Glutamatergic neuron (in vitro differentiated cells): ENCODE data around the gene SIK3. TPM values are rescaled to one million over a fixed set of nuclear protein-coding genes. Genes with fewer than 3 reads are reported as not detected.

Experiments used
- DNase-seq: peaks from one replicate; pipeline ENCODE4 v3.0.0; 2022
- H3K27ac Mint-ChIP-seq: one replicate; pipeline ENCODE4 v1.8.0; 2020; ENCODE audit warnings: mild to moderate bottlenecking, mixed read lengths, inconsistent platforms; ENCODE audit not compliant: unreplicated experiment
- H3K27me3 Mint-ChIP-seq: one replicate; pipeline ENCODE4 v1.8.0; 2020; ENCODE audit warnings: mild to moderate bottlenecking, moderate library complexity, mixed read lengths, inconsistent platforms; ENCODE audit not compliant: unreplicated experiment
- H3K36me3 Mint-ChIP-seq: one replicate; pipeline ENCODE4 v1.8.0; 2020; ENCODE audit warnings: mild to moderate bottlenecking, mixed read lengths, inconsistent platforms; ENCODE audit not compliant: unreplicated experiment
- H3K4me1 Mint-ChIP-seq: one replicate; pipeline ENCODE4 v1.8.0; 2020; ENCODE audit warnings: mild to moderate bottlenecking, low read depth, mixed read lengths, inconsistent platforms; ENCODE audit not compliant: unreplicated experiment
- H3K4me3 Mint-ChIP-seq: one replicate; pipeline ENCODE4 v1.8.0; 2020; ENCODE audit warnings: mild to moderate bottlenecking, mixed read lengths, inconsistent platforms; ENCODE audit not compliant: unreplicated experiment
- H3K9me3 Mint-ChIP-seq: one replicate; pipeline ENCODE4 v1.8.0; 2020; ENCODE audit warnings: mild to moderate bottlenecking, moderate library complexity, mixed read lengths, inconsistent platforms; ENCODE audit not compliant: unreplicated experiment
- total RNA-seq: library from RNA; stranded (reverse); fragmentation: NEBNext Ultra II Directional; extraction: Animal tissue kit (Norgen Biotek cat#: 25700); gene quantifications from one replicate; pipeline ENCODE4 v1.2.1, GENCODE V29; 2021; ENCODE audit not compliant: unreplicated experiment
- TF ChIP-seq, protein P1 (sequence below): fragments of 200-600 bp; sonication (generic); IDR thresholded peaks from one replicate; pipeline ENCODE4 v1.5.0; 2021; ENCODE audit not compliant: partially characterized antibody, unreplicated experiment

The SIK3 gene
- total RNA-seq, 1 donor from 2014 or later = 22.2 TPM

- TF ChIP-seq, protein P1, sequence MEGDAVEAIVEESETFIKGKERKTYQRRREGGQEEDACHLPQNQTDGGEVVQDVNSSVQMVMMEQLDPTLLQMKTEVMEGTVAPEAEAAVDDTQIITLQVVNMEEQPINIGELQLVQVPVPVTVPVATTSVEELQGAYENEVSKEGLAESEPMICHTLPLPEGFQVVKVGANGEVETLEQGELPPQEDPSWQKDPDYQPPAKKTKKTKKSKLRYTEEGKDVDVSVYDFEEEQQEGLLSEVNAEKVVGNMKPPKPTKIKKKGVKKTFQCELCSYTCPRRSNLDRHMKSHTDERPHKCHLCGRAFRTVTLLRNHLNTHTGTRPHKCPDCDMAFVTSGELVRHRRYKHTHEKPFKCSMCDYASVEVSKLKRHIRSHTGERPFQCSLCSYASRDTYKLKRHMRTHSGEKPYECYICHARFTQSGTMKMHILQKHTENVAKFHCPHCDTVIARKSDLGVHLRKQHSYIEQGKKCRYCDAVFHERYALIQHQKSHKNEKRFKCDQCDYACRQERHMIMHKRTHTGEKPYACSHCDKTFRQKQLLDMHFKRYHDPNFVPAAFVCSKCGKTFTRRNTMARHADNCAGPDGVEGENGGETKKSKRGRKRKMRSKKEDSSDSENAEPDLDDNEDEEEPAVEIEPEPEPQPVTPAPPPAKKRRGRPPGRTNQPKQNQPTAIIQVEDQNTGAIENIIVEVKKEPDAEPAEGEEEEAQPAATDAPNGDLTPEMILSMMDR = no peak
- Mint-ChIP-seq H3K27me3 (peaks cover 3% of the 10 kb centered on the region), H3K27ac (no peak overlapping the region), H3K4me3 (no peak overlapping the region), H3K4me1 (peaks cover 4% of the 10 kb centered on the region), H3K36me3 (no peaks in the 10 kb centered on the region), H3K9me3 (no peaks in the 10 kb centered on the region)
- DNase-seq = no peak
Measured at GRCh38 chr11:117090111-117090706, 8.0 kb downstream of the SIK3 start.

GRCh38 chr11:117089685-117090084 is 8.5 kb downstream of the SIK3 start:
- H3K36me3 Mint-ChIP-seq = no peaks in the 10 kb centered on the region
- TF ChIP-seq, protein P1 = no peak
- no peak overlapping the region for H3K27ac Mint-ChIP-seq
- no peak for DNase-seq
- H3K4me1 Mint-ChIP-seq = peaks cover under 1% of the 10 kb centered on the region
- H3K27me3 Mint-ChIP-seq = peaks cover 3% of the 10 kb centered on the region
- H3K4me3 Mint-ChIP-seq = no peak overlapping the region
- no peaks in the 10 kb centered on the region for H3K9me3 Mint-ChIP-seq

DNA sequence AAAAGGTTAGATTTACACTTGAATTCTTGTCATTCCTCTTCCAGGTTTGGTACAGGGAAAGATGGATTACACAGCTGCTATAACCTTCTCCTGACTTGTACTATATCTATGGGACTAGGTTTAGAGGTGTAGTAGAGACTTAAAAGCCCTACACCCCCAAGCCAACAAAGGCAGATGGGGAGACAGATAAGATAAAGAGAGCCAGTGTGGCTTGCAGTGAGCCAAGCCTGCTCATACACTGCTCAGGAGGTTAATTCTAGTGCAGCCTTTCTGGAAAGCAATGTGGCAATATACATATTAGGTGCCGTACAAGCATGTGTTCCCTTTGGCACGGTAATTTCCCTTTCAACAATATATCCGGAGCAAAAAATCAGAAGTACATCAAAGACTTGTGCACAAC is 10.8 kb downstream of the SIK3 start:
- Mint-ChIP-seq H3K4me3 (no peak overlapping the region), H3K27ac (no peak overlapping the region), H3K4me1 (peaks cover 3% of the 10 kb centered on the region)

DNA sequence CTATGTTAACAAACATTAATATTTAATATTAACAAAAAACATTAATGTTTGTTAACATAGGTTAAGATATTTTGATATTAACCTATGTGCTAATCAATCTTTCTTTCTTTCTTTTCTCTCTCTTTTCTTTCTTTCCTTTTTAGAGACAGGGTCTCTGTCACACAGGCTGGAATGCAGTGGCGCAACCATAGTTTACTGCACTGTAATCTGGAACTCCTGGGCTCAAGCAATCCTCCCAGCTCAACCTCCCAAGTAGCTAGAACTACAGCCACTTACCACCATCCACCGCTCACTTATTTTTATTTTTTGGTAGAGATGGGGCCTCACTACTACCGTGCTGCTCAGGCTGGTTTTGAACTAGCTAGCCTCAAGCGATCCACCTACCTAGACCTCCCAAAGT is 13.2 kb downstream of the SIK3 start:
- Mint-ChIP-seq H3K9me3 (no peaks in the 10 kb centered on the region), H3K4me3 (no peak overlapping the region), H3K36me3 (no peaks in the 10 kb centered on the region), H3K4me1 (peaks cover 3% of the 10 kb centered on the region), H3K27me3 (peaks cover 3% of the 10 kb centered on the region), H3K27ac (no peak overlapping the region)
- DNase-seq = no peak
- TF ChIP-seq, protein P1 = no peak

More for the DNA sequence above, 10.8 kb downstream of the SIK3 start:
- Mint-ChIP-seq H3K36me3 (no peaks in the 10 kb centered on the region), H3K9me3 (no peaks in the 10 kb centered on the region), H3K27me3 (peaks cover 3% of the 10 kb centered on the region)
- no peak for DNase-seq
- TF ChIP-seq, protein P1 = no peak

- peaks cover 3% of the 10 kb centered on the region for H3K4me1 Mint-ChIP-seq
- peaks cover 3% of the 10 kb centered on the region for H3K27me3 Mint-ChIP-seq
- TF ChIP-seq, protein P1 = no peak
- H3K4me3 Mint-ChIP-seq = no peak overlapping the region
- H3K27ac Mint-ChIP-seq = no peak overlapping the region
- no peaks in the 10 kb centered on the region for H3K36me3 Mint-ChIP-seq
- no peaks in the 10 kb centered on the region for H3K9me3 Mint-ChIP-seq
- DNase-seq = no peak
Measured at GRCh38 chr11:117083011-117083935, 15.0 kb downstream of the SIK3 start.
